B cell (primary cell): ENCODE results near the gene CAMK1D. TPM values are rescaled to one million over a fixed set of nuclear protein-coding genes. Genes with fewer than 3 reads are reported as not detected.

Source experiments
- ATAC-seq: fragments of 200-7000 bp; cut with Tn5 transposase; one replicate; pipeline ENCODE4 v1.10.0; 2021; ENCODE audit warnings: low read depth, mild to moderate bottlenecking, moderate number of reproducible peaks, moderate library complexity
- CTCF ChIA-PET: fragments of 350-600 bp; sonication (Branson Sonifier 250); formaldehyde crosslinking; loops from one replicate; lab custom pipeline; 2021; ENCODE audit warnings: antibody characterized with exemption, inconsistent platforms; lab: Charles Lee
- POLR2A ChIA-PET: fragments of 350-600 bp; sonication (Branson Sonifier 250); formaldehyde crosslinking; loops from one replicate; lab custom pipeline; 2021; ENCODE audit warnings: antibody characterized with exemption; lab: Charles Lee
- DNase-seq: peaks from one replicate; pipeline ENCODE4 v3.0.0; 2013
- H2AFZ ChIP-seq: 2 replicates; pipeline ENCODE4 v1.6.1; 2012; ENCODE audit warnings: mild to moderate bottlenecking, low read depth, low read length; ENCODE audit not compliant: insufficient read depth, poor library complexity, severe bottlenecking
- H3K27ac ChIP-seq, 2 donors: 1 replicate in 1 of 2; 2 replicates in 1 of 2; pipeline ENCODE4 v1.5.1; 2012 to 2013; ENCODE audit warnings: low read length in 2 of 2, mild to moderate bottlenecking in 2 of 2, moderate library complexity in 1 of 2
- H3K27me3 ChIP-seq, 4 experiments: fragments of 200-600 bp in 1 of 4; sonication (generic) in 1 of 4; replicated peaks in 1 of 4; 1 replicate in 2 of 4; 2 replicates in 2 of 4; pipeline versions ENCODE4 v1.6.1 to v1.7.0; 2013 to 2016; ENCODE audit warnings: low read length in 3 of 4, mild to moderate bottlenecking in 2 of 4, mixed read lengths in 1 of 4, moderate library complexity in 1 of 4; ENCODE audit not compliant: insufficient read depth in 4 of 4, control insufficient read depth in 3 of 4; ENCODE audit errors: control extremely low read depth in 1 of 4
- H3K36me3 ChIP-seq, 2 experiments: replicated peaks in 1 of 2; 1 replicate in 1 of 2; 2 replicates in 1 of 2; pipeline versions ENCODE4 v1.6.1 to v1.7.1; 2013; ENCODE audit warnings: low read length in 1 of 2; ENCODE audit not compliant: insufficient read depth in 2 of 2, control insufficient read depth in 1 of 2; ENCODE audit errors: control extremely low read depth in 1 of 2, extremely low read depth in 1 of 2
- H3K4me1 ChIP-seq, 2 donors: fragments of 200-600 bp in 1 of 2; sonication (generic) in 1 of 2; 1 replicate in 1 of 2; 2 replicates in 1 of 2; pipeline versions ENCODE4 v1.5.1 to v1.6.1; 2013 to 2017; ENCODE audit warnings: low read length in 2 of 2; ENCODE audit not compliant: control insufficient read depth in 2 of 2, insufficient read depth in 2 of 2
- H3K4me2 ChIP-seq: replicated peaks from 2 replicates; pipeline ENCODE3; 2012; ENCODE audit warnings: mild to moderate bottlenecking, low read depth, low read length; ENCODE audit not compliant: poor library complexity, severe bottlenecking
- H3K4me3 ChIP-seq, 5 experiments: fragments of 200-600 bp in 1 of 5; sonication (generic) in 1 of 5; 1 replicate in 3 of 5; 2 replicates in 2 of 5; pipeline versions ENCODE4 v1.5.1 to v1.7.0; 2011 to 2016; ENCODE audit warnings: low read length in 4 of 5, mild to moderate bottlenecking in 4 of 5, low read depth in 2 of 5, control low read depth in 1 of 5, moderate library complexity in 1 of 5; ENCODE audit not compliant: insufficient read depth in 1 of 5; ENCODE audit errors: control extremely low read depth in 1 of 5, extremely low read depth in 1 of 5
- H3K79me2 ChIP-seq: fragments of 200-600 bp; sonication (generic); one replicate; pipeline ENCODE4 v1.6.0; 2016; ENCODE audit warnings: low read length; ENCODE audit not compliant: control insufficient read depth, insufficient read depth
- H3K9ac ChIP-seq: fragments of 200-600 bp; sonication (generic); 2 replicates; pipeline ENCODE4 v1.6.1; 2017; ENCODE audit warnings: mild to moderate bottlenecking, low read length, moderate library complexity
- H3K9me3 ChIP-seq, 3 donors: one replicate each; pipeline versions ENCODE4 v1.6.1 to v1.7.1; 2013; ENCODE audit warnings: low read length in 2 of 3; ENCODE audit not compliant: control insufficient read depth in 2 of 3, insufficient read depth in 1 of 3; ENCODE audit errors: control extremely low read depth in 1 of 3
- H4K20me1 ChIP-seq: 2 replicates; pipeline ENCODE4 v1.6.0; 2012; ENCODE audit warnings: mild to moderate bottlenecking, low read length; ENCODE audit not compliant: insufficient read depth, control insufficient read depth, poor library complexity, severe bottlenecking
- H3K27ac Mint-ChIP-seq: one replicate; pipeline ENCODE4 v1.8.0; 2021; ENCODE audit warnings: mixed read lengths
- H3K27me3 Mint-ChIP-seq: one replicate; pipeline ENCODE4 v1.8.0; 2021; ENCODE audit warnings: mixed read lengths
- H3K4me1 Mint-ChIP-seq: one replicate; pipeline ENCODE4 v1.8.0; 2021; ENCODE audit warnings: mixed read lengths
- H3K4me3 Mint-ChIP-seq: one replicate; pipeline ENCODE4 v1.8.0; 2021; ENCODE audit warnings: mixed read lengths
- H3K9me3 Mint-ChIP-seq: one replicate; pipeline ENCODE4 v1.8.0; 2022; ENCODE audit warnings: mixed read lengths; ENCODE audit not compliant: insufficient read depth
- EZH2 ChIP-seq: IDR thresholded peaks from 2 replicates; pipeline ENCODE4 v1.6.1; 2012; ENCODE audit warnings: borderline replicate concordance, low read depth, mild to moderate bottlenecking, moderate library complexity, low read length; ENCODE audit not compliant: insufficient read depth, poor library complexity, severe bottlenecking
- WGBS: methylation state at CpG from one replicate; pipeline ENCODE4 v1.1.5; 2013; ENCODE audit warnings: missing lambda C conversion rate; ENCODE audit not compliant: insufficient coverage; 5-methylcytosine and 5-hydroxymethylcytosine counted together
- intact Hi-C: fragments of 100-400 bp; cut with micrococcal nuclease; formaldehyde crosslinking; loops from one replicate; pipeline ENCODE4 v1.10.0; 2022
- polyA plus RNA-seq: library from polyadenylated mRNA; depleted of rRNA; stranded (reverse); fragments of >200 nt; gene quantifications from 2 replicates; pipeline ENCODE4 v1.2.3, GENCODE V29; 2012
- total RNA-seq, 2 donors: library from RNA; stranded (reverse); fragments of 120-200 nt in 1 of 2; gene quantifications; 1 replicate in 1 of 2; 2 replicates in 1 of 2; pipeline versions ENCODE4 v1.2.3 to v1.2.4, GENCODE V29; 2013 to 2022
- TF ChIP-seq, protein P1 (sequence below): fragments of 200-600 bp; IDR thresholded peaks from one replicate; pipeline ENCODE4 v1.8.0; 2022; ENCODE audit warnings: antibody characterized with exemption, mild to moderate bottlenecking

Gene CAMK1D
- total and polyA plus RNA-seq, 2 donors (not counting 1 experiment from before 2014, with no cell fraction given): 34.1 to 69.7 TPM

DNA sequence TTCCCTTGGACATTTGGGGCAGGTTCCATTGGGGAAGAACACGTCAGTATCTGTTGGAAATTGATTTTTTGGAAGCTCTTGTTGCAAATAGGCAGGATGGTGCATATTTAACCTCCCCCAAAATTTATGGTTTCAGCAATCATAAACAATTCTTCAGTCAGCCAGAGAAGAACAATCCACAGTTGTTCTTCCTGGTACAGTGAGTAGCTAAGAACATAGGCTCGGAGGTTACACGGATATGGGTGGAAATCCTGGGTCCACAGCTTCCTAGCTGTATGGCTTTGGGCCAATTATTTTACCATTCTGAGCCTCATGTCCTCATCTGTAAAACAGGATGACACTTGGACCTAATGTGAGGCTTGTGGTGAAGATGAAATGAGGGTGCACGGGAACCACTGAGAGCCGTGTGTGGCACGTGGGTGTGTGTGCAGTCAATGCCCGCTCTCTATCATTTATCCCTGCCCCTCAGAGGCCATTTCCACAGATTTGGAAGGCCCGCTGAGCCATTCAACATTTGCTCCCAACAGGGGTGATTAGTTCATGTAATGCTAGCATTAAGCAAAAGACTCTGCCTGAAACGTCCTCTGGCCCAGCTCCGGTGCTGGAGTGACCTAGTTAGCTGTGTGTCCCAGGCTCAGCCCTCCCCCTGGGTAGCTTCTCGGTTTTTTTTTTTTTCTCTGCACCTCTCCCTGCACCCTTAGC lies 9.7 kb downstream of the CAMK1D start:
- H3K9ac ChIP-seq: no peak overlapping the region
- Mint-ChIP-seq H3K4me1 (peaks cover 76% of the 10 kb centered on the region), H3K4me3 (no peak overlapping the region), H3K27me3 (no peaks in the 10 kb centered on the region), H3K9me3 (no peaks in the 10 kb centered on the region), H3K27ac (peak overlapping the region; percentile 88)
- peaks cover 99% of the 10 kb centered on the region for H3K79me2 ChIP-seq
- peak overlapping the region in 1 of 2 donors; percentile 51 for H3K27ac ChIP-seq
- intact Hi-C loops: loop anchor here (10.0 kb wide), 1 partner anchor 56 kb away; no protein-coding TSS in a partner anchor
- peaks cover 1 to 11% of the 10 kb centered on the region in 2 experiments for H3K36me3 ChIP-seq
- no peak for ATAC-seq
- 72% methylated on average over 6 of the region's 11 CpGs for WGBS
- no peak for TF ChIP-seq EZH2
- TF ChIP-seq, protein P1, sequence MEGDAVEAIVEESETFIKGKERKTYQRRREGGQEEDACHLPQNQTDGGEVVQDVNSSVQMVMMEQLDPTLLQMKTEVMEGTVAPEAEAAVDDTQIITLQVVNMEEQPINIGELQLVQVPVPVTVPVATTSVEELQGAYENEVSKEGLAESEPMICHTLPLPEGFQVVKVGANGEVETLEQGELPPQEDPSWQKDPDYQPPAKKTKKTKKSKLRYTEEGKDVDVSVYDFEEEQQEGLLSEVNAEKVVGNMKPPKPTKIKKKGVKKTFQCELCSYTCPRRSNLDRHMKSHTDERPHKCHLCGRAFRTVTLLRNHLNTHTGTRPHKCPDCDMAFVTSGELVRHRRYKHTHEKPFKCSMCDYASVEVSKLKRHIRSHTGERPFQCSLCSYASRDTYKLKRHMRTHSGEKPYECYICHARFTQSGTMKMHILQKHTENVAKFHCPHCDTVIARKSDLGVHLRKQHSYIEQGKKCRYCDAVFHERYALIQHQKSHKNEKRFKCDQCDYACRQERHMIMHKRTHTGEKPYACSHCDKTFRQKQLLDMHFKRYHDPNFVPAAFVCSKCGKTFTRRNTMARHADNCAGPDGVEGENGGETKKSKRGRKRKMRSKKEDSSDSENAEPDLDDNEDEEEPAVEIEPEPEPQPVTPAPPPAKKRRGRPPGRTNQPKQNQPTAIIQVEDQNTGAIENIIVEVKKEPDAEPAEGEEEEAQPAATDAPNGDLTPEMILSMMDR: no peak
- peaks cover 88% of the 10 kb centered on the region for H4K20me1 ChIP-seq
- H2AFZ ChIP-seq: no peak overlapping the region
- no peak for DNase-seq
- no peaks in the 10 kb centered on the region for H3K27me3 ChIP-seq
- peak overlapping the region; percentile 12 for H3K4me2 ChIP-seq
- peaks cover 40 to 48% of the 10 kb centered on the region in 2 donors for H3K4me1 ChIP-seq
- peaks cover 0 to 5% (median 0%) of the 10 kb centered on the region in 3 donors for H3K9me3 ChIP-seq
- ChIA-PET POLR2A (interaction anchor here (0.7 to 1.5 kb wide), 2 partner anchors 10 to 254 kb away, joined by 3 read pairs; no protein-coding TSS in a partner anchor), CTCF (interaction anchor here (0.7 to 1.4 kb wide), 4 partner anchors 81 to 145 kb away, joined by 3 to 6 read pairs (median 3); no protein-coding TSS in a partner anchor)
- H3K4me3 ChIP-seq: no peak overlapping the region

DNA sequence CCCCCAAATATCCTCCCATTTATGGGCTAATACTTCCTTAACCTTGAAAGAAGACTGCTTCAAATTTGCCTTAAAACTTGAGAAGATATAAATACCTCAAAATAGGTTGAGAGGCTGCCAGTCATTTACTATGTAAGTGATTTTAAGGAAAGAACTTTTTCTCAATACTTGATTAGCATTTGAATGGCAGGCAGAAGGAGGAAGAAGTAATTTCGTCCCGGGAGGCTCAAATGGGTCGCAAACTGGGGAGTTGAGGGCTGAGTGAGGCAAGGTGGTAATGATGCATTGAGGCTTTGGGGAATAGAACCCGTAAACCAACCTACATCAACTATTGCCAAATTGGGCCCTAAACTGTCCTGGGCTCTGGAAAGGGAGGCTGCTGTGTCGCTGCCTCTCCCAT lies 11.1 kb downstream of the CAMK1D start:
- Histone ChIP-seq H3K4me3 (no peak overlapping the region), H3K27ac (peak overlapping the region in 1 of 2 donors; percentile 51), H3K4me2 (peak overlapping the region; percentile 6), H3K36me3 (peaks cover 1 to 6% of the 10 kb centered on the region in 2 experiments), H4K20me1 (peaks cover 91% of the 10 kb centered on the region), H2AFZ (no peak overlapping the region), H3K79me2 (peaks cover 99% of the 10 kb centered on the region), H3K9ac (no peak overlapping the region), H3K9me3 (peaks cover 0 to 5% (median 0%) of the 10 kb centered on the region in 3 donors), H3K4me1 (peaks cover 44 to 57% of the 10 kb centered on the region in 2 donors), H3K27me3 (no peaks in the 10 kb centered on the region)
- ChIA-PET POLR2A (interaction anchor here (0.6 to 0.7 kb wide), 3 partner anchors 22 to 46 kb away, joined by 4 to 14 read pairs (median 5); no protein-coding TSS in a partner anchor), CTCF (interaction anchor here (1.4 to 1.8 kb wide), 2 partner anchors 146 to 349 kb away, joined by 5 to 6 read pairs; no protein-coding TSS in a partner anchor)
- no peaks in the 10 kb centered on the region for H3K9me3 Mint-ChIP-seq
- WGBS: no CpG with 5 or more reads among the region's 5 CpGs
- peaks cover 71% of the 10 kb centered on the region for H3K4me1 Mint-ChIP-seq
- no peak overlapping the region for H3K4me3 Mint-ChIP-seq
- TF ChIP-seq, protein P1: no peak
- no peak for TF ChIP-seq EZH2
- no peaks in the 10 kb centered on the region for H3K27me3 Mint-ChIP-seq
- ATAC-seq: no peak
- DNase-seq: no peak
- intact Hi-C loops: no loop called here
- H3K27ac Mint-ChIP-seq: peak overlapping the region; percentile 8
